ENCODE data around the gene OR2G6. TPM values are rescaled to one million over a fixed set of nuclear protein-coding genes. Genes with fewer than 3 reads are reported as not detected.
"Not testable (repeated sequence)": the region's sequence is repeated elsewhere in the genome, so short reads cannot be mapped to it uniquely, and the experiment has no call there.

OR2G6 gene
- total RNA-seq = not detected

GRCh38 chr1:248507773-248508172 is at the start of gene OR2G6:
Gene OR2G6, plus strand, starts transcription at chr1:248508073. Its CDS starts 13,574 bp downstream, at chr1:248521647.
- H3K4me3 Mint-ChIP-seq; DNase-seq; H3K27me3 Mint-ChIP-seq; H3K4me1 Mint-ChIP-seq (ENCODE audit: low read depth); H3K27ac Mint-ChIP-seq; intact Hi-C loops (cut with micrococcal nuclease); ATAC-seq; POLR2A ChIA-PET; H3K36me3 Mint-ChIP-seq (ENCODE audit: low read depth); H3K9me3 Mint-ChIP-seq; CTCF ChIA-PET: not testable (repeated sequence)

GRCh38 chr1:248459117-248459516 is 48.8 kb upstream of the OR2G6 start:
- not testable (repeated sequence) for H3K27ac Mint-ChIP-seq; H3K36me3 Mint-ChIP-seq (ENCODE audit: low read depth)

GRCh38 chr1:248471154-248471553 is 36.7 kb upstream of the OR2G6 start:
- Mint-ChIP-seq H3K36me3 (ENCODE audit: low read depth) (peaks cover 7% of the 10 kb centered on the region), H3K9me3 (peaks cover 8% of the 10 kb centered on the region), H3K4me3 (no peak overlapping the region), H3K27me3 (no peaks in the 10 kb centered on the region), H3K27ac (no peak overlapping the region), H3K4me1 (ENCODE audit: low read depth) (no peaks in the 10 kb centered on the region)
- intact Hi-C loops (cut with micrococcal nuclease) = no loop called here
- TF ChIP-seq CTCF (IDR thresholded peaks at IDR 0.05) = no peak
- CTCF ChIA-PET = no interaction called here
- POLR2A ChIA-PET = no interaction called here
- ATAC-seq = no peak
- DNase-seq = no peak

More at GRCh38 chr1:248459117-248459516, 48.8 kb upstream of the OR2G6 start:
- H3K9me3 Mint-ChIP-seq; H3K27me3 Mint-ChIP-seq; CTCF ChIA-PET; H3K4me1 Mint-ChIP-seq (ENCODE audit: low read depth); ATAC-seq; POLR2A ChIA-PET; DNase-seq; H3K4me3 Mint-ChIP-seq: not testable (repeated sequence)
- intact Hi-C loops (cut with micrococcal nuclease) = loop anchor here (5.0 kb wide), 1 partner anchor 173 kb away; no protein-coding TSS in a partner anchor

- H3K9me3 Mint-ChIP-seq; ATAC-seq; H3K27ac Mint-ChIP-seq; H3K36me3 Mint-ChIP-seq (ENCODE audit: low read depth); CTCF ChIA-PET; POLR2A ChIA-PET; H3K4me3 Mint-ChIP-seq; intact Hi-C loops (cut with micrococcal nuclease); H3K4me1 Mint-ChIP-seq (ENCODE audit: low read depth); H3K27me3 Mint-ChIP-seq; DNase-seq: not testable (repeated sequence)
Measured at GRCh38 chr1:248472111-248472510, 35.8 kb upstream of the OR2G6 start.

- intact Hi-C loops (cut with micrococcal nuclease); H3K27ac Mint-ChIP-seq; CTCF ChIA-PET: not testable (repeated sequence)
Measured at GRCh38 chr1:248473051-248473450, 34.8 kb upstream of the OR2G6 start, which contains the start of gene OR2T3. Gene OR2T3, plus strand, starts transcription at chr1:248473351. Its CDS starts 0 bp downstream, at chr1:248473351.

GRCh38 chr1:248475660-248476059 is 32.2 kb upstream of the OR2G6 start:
- H3K36me3 Mint-ChIP-seq (ENCODE audit: low read depth); ATAC-seq; H3K9me3 Mint-ChIP-seq; intact Hi-C loops (cut with micrococcal nuclease); H3K4me1 Mint-ChIP-seq (ENCODE audit: low read depth); DNase-seq; POLR2A ChIA-PET; H3K27ac Mint-ChIP-seq; H3K4me3 Mint-ChIP-seq; H3K27me3 Mint-ChIP-seq; CTCF ChIA-PET: not testable (repeated sequence)

More at GRCh38 chr1:248473051-248473450, 34.8 kb upstream of the OR2G6 start, which contains the start of gene OR2T3:
- H3K36me3 Mint-ChIP-seq (ENCODE audit: low read depth); POLR2A ChIA-PET; DNase-seq; ATAC-seq; H3K4me1 Mint-ChIP-seq (ENCODE audit: low read depth); H3K27me3 Mint-ChIP-seq; H3K4me3 Mint-ChIP-seq; H3K9me3 Mint-ChIP-seq: not testable (repeated sequence)

- CTCF ChIA-PET; H3K36me3 Mint-ChIP-seq (ENCODE audit: low read depth); H3K27me3 Mint-ChIP-seq; POLR2A ChIA-PET; H3K4me1 Mint-ChIP-seq (ENCODE audit: low read depth); intact Hi-C loops (cut with micrococcal nuclease); H3K9me3 Mint-ChIP-seq: not testable (repeated sequence)
- Mint-ChIP-seq H3K4me3 (peak overlapping the region; percentile 74), H3K27ac (peak overlapping the region; percentile 89)
- peak; percentile 87 for ATAC-seq
- DNase-seq = peak; percentile 33
Measured at GRCh38 chr1:248481686-248482579, 25.9 kb upstream of the OR2G6 start.

- H3K27me3 Mint-ChIP-seq; CTCF ChIA-PET; ATAC-seq; H3K9me3 Mint-ChIP-seq; H3K4me3 Mint-ChIP-seq; intact Hi-C loops (cut with micrococcal nuclease); H3K36me3 Mint-ChIP-seq (ENCODE audit: low read depth); POLR2A ChIA-PET; H3K27ac Mint-ChIP-seq; H3K4me1 Mint-ChIP-seq (ENCODE audit: low read depth); DNase-seq: not testable (repeated sequence)
Measured at GRCh38 chr1:248488289-248488688, 19.6 kb upstream of the OR2G6 start, which contains the start of gene OR2T5. Gene OR2T5, plus strand, starts transcription at chr1:248488589. Its CDS starts 0 bp downstream, at chr1:248488589.

GRCh38 chr1:248496661-248497060 is 11.2 kb upstream of the OR2G6 start:
- ATAC-seq; DNase-seq; intact Hi-C loops (cut with micrococcal nuclease): not testable (repeated sequence)

GRCh38 chr1:248500305-248501035 is 7.4 kb upstream of the OR2G6 start:
- H3K27ac Mint-ChIP-seq; H3K4me3 Mint-ChIP-seq; CTCF ChIA-PET; H3K27me3 Mint-ChIP-seq; H3K36me3 Mint-ChIP-seq (ENCODE audit: low read depth); POLR2A ChIA-PET; H3K4me1 Mint-ChIP-seq (ENCODE audit: low read depth); ATAC-seq; DNase-seq; H3K9me3 Mint-ChIP-seq; intact Hi-C loops (cut with micrococcal nuclease): not testable (repeated sequence)

More at GRCh38 chr1:248496661-248497060, 11.2 kb upstream of the OR2G6 start:
- POLR2A ChIA-PET; H3K4me3 Mint-ChIP-seq; H3K27me3 Mint-ChIP-seq; CTCF ChIA-PET; H3K36me3 Mint-ChIP-seq (ENCODE audit: low read depth); H3K9me3 Mint-ChIP-seq; H3K4me1 Mint-ChIP-seq (ENCODE audit: low read depth); H3K27ac Mint-ChIP-seq: not testable (repeated sequence)

- ATAC-seq = peak; percentile 24
- H3K36me3 Mint-ChIP-seq (ENCODE audit: low read depth); H3K4me3 Mint-ChIP-seq; DNase-seq; intact Hi-C loops (cut with micrococcal nuclease); H3K27me3 Mint-ChIP-seq; CTCF ChIA-PET; POLR2A ChIA-PET; H3K27ac Mint-ChIP-seq; H3K9me3 Mint-ChIP-seq; H3K4me1 Mint-ChIP-seq (ENCODE audit: low read depth): not testable (repeated sequence)
Measured at GRCh38 chr1:248510217-248510616, 2.3 kb downstream of the OR2G6 start.

All from activated CD8-positive, alpha-beta T cell treated with anti-CD3 and anti-CD28 coated beads for 36 hours (primary cell).